G401 (cell line): ENCODE measurements around the gene TTC21A. TPM values are rescaled to one million over a fixed set of nuclear protein-coding genes. Genes with fewer than 3 reads are reported as not detected.
"Not testable (repeated sequence)": the region's sequence is repeated elsewhere in the genome, so short reads cannot be mapped to it uniquely, and the experiment has no call there.

ENCODE experiments used
- DNase-seq: peaks from one replicate; pipeline ENCODE4 v3.0.0-alpha.2; 2015; ENCODE audit warnings: low spot score
- in situ Hi-C: cut with HindIII; loops from 2 replicates; pipeline ENCODE4 v1.10.0; 2016; ENCODE audit warnings: low sequenced_read_pairs, mixed read lengths
- total RNA-seq: library from RNA; depleted of rRNA; stranded (reverse); fragments of >200 nt; shearing (Covaris generic); gene quantifications from 2 replicates; pipeline ENCODE4 v1.2.3, GENCODE V29; 2014; rRNA removed

TTC21A gene
- total RNA-seq: 1.2 and 4.8 TPM in 2 replicates

GRCh38 chr3:39107388-39108199 is at the start of gene TTC21A, which contains the start of gene GORASP1:
Gene TTC21A, plus strand, starts transcription at chr3:39107680. Its CDS starts 158 bp downstream, at chr3:39107838.
Gene GORASP1, minus strand, starts transcription at chr3:39107627. Its CDS starts 86 bp downstream, at chr3:39107541.
- peak; percentile 93 for DNase-seq
- in situ Hi-C loops: loop anchor here (25.0 kb wide), 1 partner anchor 180 kb away; the partner anchor contains the start of gene CX3CR1

DNA sequence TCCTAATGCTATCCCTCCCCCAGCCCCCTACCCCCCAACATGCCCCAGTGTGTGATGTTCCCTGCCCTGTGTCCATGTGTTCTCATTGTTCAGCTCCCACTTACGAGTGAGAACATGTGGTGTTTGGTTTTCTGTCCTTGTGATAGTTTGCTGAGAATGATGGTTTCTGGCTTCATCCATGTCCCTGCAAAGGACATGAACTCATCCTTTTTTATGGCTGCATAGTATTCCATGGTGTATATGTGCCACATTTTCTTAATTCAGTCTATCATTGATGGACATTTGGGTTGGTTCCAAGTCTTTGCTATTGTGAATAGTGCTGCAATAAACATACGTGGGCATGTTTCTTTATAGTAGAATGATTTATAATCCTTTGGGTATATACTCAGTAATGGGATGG is 46.3 kb upstream of the TTC21A start:
- in situ Hi-C loops: not testable (repeated sequence)

GRCh38 chr3:39062180-39062579 is 45.3 kb upstream of the TTC21A start:
- no peak for DNase-seq
- in situ Hi-C loops: no loop called here

More for the DNA sequence above, 46.3 kb upstream of the TTC21A start:
- not testable (repeated sequence) for DNase-seq

DNA sequence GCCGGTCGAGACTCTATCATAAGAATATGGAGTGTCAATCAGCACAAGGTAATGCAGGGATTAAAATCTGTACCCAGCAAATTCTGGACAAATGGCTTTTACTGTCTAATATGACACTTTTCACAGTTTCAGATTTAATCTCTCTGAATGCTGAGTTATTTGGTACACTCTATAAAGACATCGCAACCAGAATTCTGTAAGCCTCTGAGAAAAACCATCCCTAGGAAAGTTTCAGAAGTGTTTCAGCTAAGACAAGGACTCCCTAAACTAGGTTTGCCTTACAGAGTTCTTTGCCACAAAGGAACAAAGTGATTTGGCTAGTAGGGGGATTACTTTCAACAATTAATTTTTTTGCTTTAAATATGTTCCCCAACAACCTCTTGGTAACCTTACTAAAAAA is 44.3 kb upstream of the TTC21A start:
- in situ Hi-C loops: no loop called here

GRCh38 chr3:39064646-39065045 is 42.8 kb upstream of the TTC21A start:
- no peak for DNase-seq
- in situ Hi-C loops: no loop called here

More for the DNA sequence above, 44.3 kb upstream of the TTC21A start:
- DNase-seq: no peak

GRCh38 chr3:39065197-39065596 is 42.3 kb upstream of the TTC21A start:
- in situ Hi-C loops: no loop called here
- peak; percentile 40 for DNase-seq

DNA sequence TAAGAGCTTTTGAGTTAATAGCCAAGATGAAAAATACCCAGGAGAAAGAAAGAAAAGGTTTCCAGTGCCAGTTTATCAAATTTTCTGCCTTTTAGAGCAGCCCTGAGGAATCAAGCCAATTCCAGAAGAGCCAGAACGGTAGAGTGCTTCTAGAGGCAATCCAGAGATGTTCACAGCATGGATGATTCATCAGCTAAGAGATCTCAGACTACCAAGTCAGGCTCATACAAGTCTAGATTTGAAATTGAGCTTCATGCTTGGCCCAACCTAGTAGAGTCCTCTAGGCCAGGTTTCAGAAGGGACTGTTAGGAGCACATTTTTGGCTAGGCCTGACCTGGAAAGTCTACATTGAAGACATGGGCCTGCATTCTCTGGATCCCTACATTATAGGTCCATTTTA is 40.2 kb upstream of the TTC21A start:
- no peak for DNase-seq
- in situ Hi-C loops: no loop called here

GRCh38 chr3:39068556-39068955 is 38.9 kb upstream of the TTC21A start:
- in situ Hi-C loops: no loop called here
- no peak for DNase-seq

GRCh38 chr3:39075910-39076309 is 31.6 kb upstream of the TTC21A start:
- DNase-seq: no peak
- in situ Hi-C loops: no loop called here

DNA sequence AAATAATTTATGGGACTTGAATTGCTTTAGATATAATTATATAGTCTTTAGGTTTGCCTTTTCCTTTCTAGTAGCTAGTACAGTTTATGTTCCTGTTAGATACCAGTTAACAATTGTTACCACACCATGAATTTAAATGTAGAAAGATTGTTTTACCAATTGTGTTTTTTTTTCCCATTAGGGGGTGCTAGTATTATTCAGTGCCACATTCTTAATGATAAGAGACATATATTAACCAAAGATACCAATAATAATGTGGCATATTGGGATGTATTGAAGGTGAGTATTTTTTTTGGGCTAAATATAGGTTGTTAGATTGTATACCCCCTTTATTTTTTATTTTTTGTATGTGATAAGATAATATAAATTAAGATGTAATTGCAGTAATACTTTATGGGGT is 27.9 kb upstream of the TTC21A start:
- no peak for DNase-seq
- in situ Hi-C loops: no loop called here

DNA sequence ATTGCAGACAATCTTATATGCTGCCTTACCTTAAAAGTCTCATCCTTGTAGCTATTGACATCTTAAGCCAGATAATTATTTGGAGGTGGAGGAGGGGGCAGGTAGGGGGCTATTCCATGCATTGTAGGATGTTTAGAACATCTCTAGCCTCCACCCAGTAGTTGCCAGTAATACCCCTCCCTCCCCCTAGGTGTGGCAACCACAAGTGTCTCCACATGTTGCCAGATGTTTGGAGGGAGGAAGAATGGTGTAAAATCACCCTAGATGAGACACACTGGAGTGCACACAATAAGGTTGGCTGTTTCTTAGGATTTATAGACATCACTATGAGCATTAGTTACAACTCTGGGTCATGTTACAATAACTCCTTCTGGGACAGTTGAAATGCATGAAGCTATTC is 27.5 kb upstream of the TTC21A start:
- in situ Hi-C loops: no loop called here
- no peak for DNase-seq

GRCh38 chr3:39082666-39083313 is 24.7 kb upstream of the TTC21A start:
- in situ Hi-C loops: no loop called here

DNA sequence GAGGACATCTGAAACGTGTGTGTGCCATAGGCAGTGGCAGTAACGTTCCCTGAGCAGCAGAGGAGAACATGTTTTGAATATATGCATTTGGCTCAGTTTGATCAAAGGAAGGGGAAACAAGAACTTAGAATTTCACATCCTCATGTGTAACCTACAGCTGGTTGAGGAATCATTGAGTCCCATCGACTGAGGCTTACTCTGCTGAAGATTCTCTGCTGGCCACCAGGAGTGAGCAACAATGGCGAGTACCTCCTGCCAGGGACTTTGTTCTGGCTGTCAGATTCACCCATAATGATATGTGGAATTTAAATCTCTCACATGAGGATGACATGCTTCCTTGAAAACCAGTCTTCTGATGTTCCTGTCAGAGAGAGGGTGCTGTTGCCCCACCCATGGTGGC is 21.3 kb upstream of the TTC21A start:
- no peak for DNase-seq
- in situ Hi-C loops: no loop called here

More at GRCh38 chr3:39082666-39083313, 24.7 kb upstream of the TTC21A start:
- no peak for DNase-seq

DNA sequence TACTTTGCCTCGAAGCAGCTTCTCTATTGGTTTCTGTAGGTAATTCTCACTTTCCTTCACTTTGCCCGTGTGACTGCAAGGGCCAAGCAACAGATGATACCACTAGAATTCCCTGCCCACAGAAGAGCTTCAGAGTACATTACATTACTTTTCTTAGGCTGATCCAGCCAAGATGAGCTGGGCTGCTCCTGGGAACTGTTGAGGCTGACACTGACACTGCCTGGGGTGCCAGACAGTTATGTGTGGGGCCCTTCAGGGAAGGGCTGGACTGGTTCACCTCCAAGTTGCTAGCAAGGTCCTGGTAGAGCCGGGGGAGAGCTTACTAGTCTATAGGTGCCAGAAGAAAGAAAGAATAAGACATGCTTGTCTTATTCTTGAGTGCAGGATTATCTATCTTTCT is 19.0 kb upstream of the TTC21A start:
- in situ Hi-C loops: no loop called here
- DNase-seq: no peak

DNA sequence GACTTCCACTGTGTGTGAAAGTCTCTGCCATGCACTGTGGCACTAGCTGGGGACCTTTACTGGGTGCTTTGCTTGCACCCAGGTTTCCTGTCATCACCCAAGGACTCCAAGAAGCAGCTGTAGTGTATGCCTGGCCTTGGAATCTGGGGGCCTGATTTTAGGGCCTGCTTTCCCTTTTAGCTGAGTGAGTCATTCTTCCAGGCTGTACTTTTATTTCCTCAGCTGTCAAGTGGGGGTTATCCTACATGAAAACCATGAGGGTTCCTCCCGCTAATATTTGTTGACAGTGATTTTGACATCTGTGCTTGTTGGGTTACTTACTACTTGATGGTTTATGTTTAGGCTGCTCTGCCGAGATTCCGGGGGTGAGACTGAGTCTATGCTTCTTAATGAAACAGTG is 18.6 kb upstream of the TTC21A start:
- in situ Hi-C loops: no loop called here
- DNase-seq: no peak

GRCh38 chr3:39090922-39091321 is 16.6 kb upstream of the TTC21A start:
- in situ Hi-C loops: no loop called here
- DNase-seq: no peak

- in situ Hi-C loops: no loop called here
- DNase-seq: no peak
These were observed 12.4 kb upstream of the TTC21A start for GRCh38 chr3:39094851-39095677.

DNA sequence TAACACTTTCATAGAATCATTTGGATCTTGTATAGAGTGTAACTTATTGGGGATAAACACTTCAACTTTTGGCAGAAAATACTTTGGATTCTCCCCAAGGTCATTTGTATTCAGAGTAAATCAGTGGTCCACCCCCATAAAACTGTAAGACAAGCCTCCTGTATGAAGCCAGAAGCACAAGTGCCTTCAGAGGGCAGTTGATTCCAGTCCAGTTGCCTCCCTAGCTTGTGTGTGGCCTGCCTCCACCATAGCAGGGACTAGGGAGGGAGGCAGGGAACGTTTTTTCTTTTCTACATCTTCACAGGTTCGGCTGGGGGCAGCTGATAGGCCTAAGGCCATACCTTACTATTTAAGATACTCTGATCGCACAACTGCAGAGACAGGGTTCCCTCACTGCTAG is 11.7 kb upstream of the TTC21A start:
- DNase-seq: peak; percentile 32
- in situ Hi-C loops: no loop called here

- in situ Hi-C loops: no loop called here
- peak; percentile 36 for DNase-seq
These were observed 10.7 kb upstream of the TTC21A start for GRCh38 chr3:39096775-39097174.
